HG02840 (cell line): ENCODE results near the gene SPTBN5.

Experiments
- ATAC-seq: cut with Tn5 transposase; IDR thresholded peaks from one replicate; pipeline ENCODE4 v1.9.1; 2021; ENCODE audit warnings: mild to moderate bottlenecking, moderate library complexity, moderate number of reproducible peaks; ENCODE audit not compliant: unreplicated experiment, low FRiP score

SPTBN5 gene

GRCh38 chr15:41869770-41870688 lies 23.8 kb downstream of the SPTBN5 start:
- no peak for ATAC-seq

- no peak for ATAC-seq
These were observed 25.5 kb downstream of the SPTBN5 start for GRCh38 chr15:41868321-41868720.

- no peak for ATAC-seq
These were observed 26.8 kb downstream of the SPTBN5 start for GRCh38 chr15:41866872-41867579.

- ATAC-seq = no peak
These were observed 27.6 kb downstream of the SPTBN5 start for GRCh38 chr15:41866263-41866703.

- no peak for ATAC-seq
These were observed 28.3 kb downstream of the SPTBN5 start for GRCh38 chr15:41865490-41866055.

- no peak for ATAC-seq
These were observed 31.2 kb downstream of the SPTBN5 start for GRCh38 chr15:41862515-41863116.

GRCh38 chr15:41861736-41862356 lies 32.0 kb downstream of the SPTBN5 start:
- no peak for ATAC-seq

GRCh38 chr15:41860049-41860828 lies 33.6 kb downstream of the SPTBN5 start:
- ATAC-seq = no peak

- no peak for ATAC-seq
These were observed 35.1 kb downstream of the SPTBN5 start for GRCh38 chr15:41858756-41859155.

GRCh38 chr15:41857316-41857715 lies 36.5 kb downstream of the SPTBN5 start:
- no peak for ATAC-seq

- no peak for ATAC-seq
These were observed 37.1 kb downstream of the SPTBN5 start for GRCh38 chr15:41856716-41857115.

GRCh38 chr15:41856262-41856661 lies 37.6 kb downstream of the SPTBN5 start:
- no peak for ATAC-seq

GRCh38 chr15:41855261-41855961 lies 38.4 kb downstream of the SPTBN5 start:
- no peak for ATAC-seq

- ATAC-seq = no peak
These were observed 39.4 kb downstream of the SPTBN5 start for GRCh38 chr15:41854443-41854842.

- no peak for ATAC-seq
These were observed 40.0 kb downstream of the SPTBN5 start for GRCh38 chr15:41853831-41854230.

GRCh38 chr15:41852736-41853590 lies 40.9 kb downstream of the SPTBN5 start:
- no peak for ATAC-seq

- ATAC-seq = no peak
These were observed 42.0 kb downstream of the SPTBN5 start for GRCh38 chr15:41851755-41852370.

GRCh38 chr15:41851167-41851523 lies 42.7 kb downstream of the SPTBN5 start:
- ATAC-seq = no peak
